OCI-LY7 (cell line): ENCODE data around the gene SPINK9. TPM values are rescaled to one million over a fixed set of nuclear protein-coding genes. Genes with fewer than 3 reads are reported as not detected.

Experiments
- BruUV-seq: library from RNA; stranded (reverse); fragments of 400-500 nt; replicated peaks from 2 replicates; lab custom pipeline; 2021; lab: Mats Ljungman, UMichigan
- CTCF ChIA-PET: fragments of 300-600 bp; sonication (Branson Sonifier 250); formaldehyde crosslinking; loops from one replicate; lab custom pipeline; 2022; ENCODE audit warnings: antibody characterized with exemption; ENCODE audit not compliant: unreplicated experiment; lab: Charles Lee
- POLR2A ChIA-PET: fragments of 300-600 bp; sonication (Branson Sonifier 250); formaldehyde crosslinking; loops from one replicate; lab custom pipeline; 2022; ENCODE audit warnings: antibody characterized with exemption; lab: Charles Lee
- DNase-seq: peaks from one replicate; pipeline ENCODE4 v3.0.0-alpha.2; 2015; ENCODE audit warnings: low spot score
- H2AFZ ChIP-seq: fragments of 200-600 bp; sonication (generic), shearing (Covaris generic); 2 replicates; pipeline ENCODE4 v1.6.1; 2014; ENCODE audit warnings: mild to moderate bottlenecking, antibody characterized with exemption, low read length, moderate library complexity
- H3K27ac ChIP-seq: fragments of 200-600 bp; sonication (generic); 2 replicates; pipeline ENCODE4 v1.5.1; 2014; ENCODE audit warnings: mixed run types, low read depth, mild to moderate bottlenecking, moderate library complexity, low read length, inconsistent platforms; ENCODE audit not compliant: poor library complexity, severe bottlenecking
- H3K36me3 ChIP-seq: fragments of 200-600 bp; sonication (generic); 2 replicates; pipeline ENCODE4 v1.6.1; 2014; ENCODE audit warnings: mild to moderate bottlenecking, antibody characterized with exemption, low read length, moderate library complexity, mixed read lengths; ENCODE audit not compliant: insufficient read depth
- H3K4me1 ChIP-seq: fragments of 200-600 bp; sonication (generic); 2 replicates; pipeline ENCODE4 v1.5.1; 2014; ENCODE audit warnings: mild to moderate bottlenecking, low read length; ENCODE audit not compliant: insufficient read depth, poor library complexity, severe bottlenecking
- H3K4me2 ChIP-seq: fragments of 200-600 bp; sonication (generic); 2 replicates; pipeline ENCODE4 v1.6.1; 2014; ENCODE audit warnings: mild to moderate bottlenecking, low read length
- H3K4me3 ChIP-seq: fragments of 200-600 bp; sonication (generic); 2 replicates; pipeline ENCODE4 v1.5.1; 2014; ENCODE audit warnings: mild to moderate bottlenecking, low read depth, low read length; ENCODE audit not compliant: poor library complexity, severe bottlenecking
- H3K79me2 ChIP-seq: fragments of 200-600 bp; sonication (generic); 2 replicates; pipeline ENCODE4 v1.6.1; 2016; ENCODE audit warnings: low read depth, mild to moderate bottlenecking, low read length, moderate library complexity, mixed read lengths; ENCODE audit not compliant: insufficient read depth
- H3K9me2 ChIP-seq: fragments of 200-600 bp; sonication (generic); 2 replicates; pipeline ENCODE4 v1.6.1; 2016; ENCODE audit warnings: mild to moderate bottlenecking, low read length, mixed read lengths; ENCODE audit not compliant: insufficient read depth
- H3K9me3 ChIP-seq: fragments of 200-600 bp; sonication (generic); 2 replicates; pipeline ENCODE4 v1.6.1; 2014; ENCODE audit warnings: mild to moderate bottlenecking, mixed run types, low read length, mixed read lengths
- H4K20me1 ChIP-seq: fragments of 200-600 bp; sonication (generic); 2 replicates; pipeline ENCODE4 v1.6.1; 2014; ENCODE audit warnings: mild to moderate bottlenecking, antibody characterized with exemption, low read length, moderate library complexity, mixed read lengths; ENCODE audit not compliant: insufficient read depth
- CTCF ChIP-seq: fragments of 200-600 bp; sonication (generic); conservative IDR thresholded peaks from 2 replicates; pipeline ENCODE4 v1.5.1; 2014; ENCODE audit warnings: mild to moderate bottlenecking, antibody characterized with exemption, low read length, moderate library complexity, mixed read lengths
- EZH2phosphoT487 ChIP-seq: fragments of 200-600 bp; sonication (generic); IDR thresholded peaks from 2 replicates; pipeline ENCODE4 v1.6.1; 2018; ENCODE audit warnings: low read depth, borderline replicate concordance, mild to moderate bottlenecking, mixed run types, antibody characterized with exemption, low read length, moderate library complexity, mixed read lengths
- intact Hi-C: fragments of 100-400 bp; cut with micrococcal nuclease; formaldehyde crosslinking; loops from one replicate; pipeline ENCODE4 v1.10.0; 2022; ENCODE audit not compliant: unreplicated experiment
- total RNA-seq, 2 experiments: library from RNA; depleted of rRNA in 1 of 2; stranded (reverse); fragments of >200 nt in 1 of 2; shearing (Covaris generic) in 1 of 2; gene quantifications; 2 replicates each; pipeline ENCODE4 v1.2.3, GENCODE V29; 2014 to 2022

SPINK9 gene
- total RNA-seq, 2 experiments from 2014 or later = not detected

GRCh38 chr5:148347706-148348105, 12.3 kb downstream of the SPINK9 start:
- BruUV-seq = no TSS peak
- CTCF ChIA-PET = no interaction called here
- Histone ChIP-seq H3K4me3 (no peak overlapping the region), H2AFZ (no peak overlapping the region), H3K36me3 (no peaks in the 10 kb centered on the region), H3K4me2 (no peak overlapping the region), H3K79me2 (no peaks in the 10 kb centered on the region), H3K9me3 (no peaks in the 10 kb centered on the region), H3K9me2 (no peaks in the 10 kb centered on the region), H3K27ac (no peak overlapping the region), H3K4me1 (no peaks in the 10 kb centered on the region), H4K20me1 (no peaks in the 10 kb centered on the region)
- no peak for DNase-seq
- no peak for TF ChIP-seq EZH2phosphoT487
- TF ChIP-seq CTCF = no peak
- intact Hi-C loops = no loop called here
- POLR2A ChIA-PET = no interaction called here

GRCh38 chr5:148352696-148353095, 17.3 kb downstream of the SPINK9 start:
- ChIA-PET POLR2A (no interaction called here), CTCF (no interaction called here)
- DNase-seq = no peak
- H3K4me2 ChIP-seq = no peak overlapping the region
- H3K36me3 ChIP-seq = no peaks in the 10 kb centered on the region
- no TSS peak for BruUV-seq
- no peak overlapping the region for H2AFZ ChIP-seq
- H3K9me2 ChIP-seq = no peaks in the 10 kb centered on the region
- no peaks in the 10 kb centered on the region for H3K9me3 ChIP-seq
- H3K79me2 ChIP-seq = no peaks in the 10 kb centered on the region
- H4K20me1 ChIP-seq = no peaks in the 10 kb centered on the region
- H3K27ac ChIP-seq = no peak overlapping the region
- intact Hi-C loops = no loop called here
- TF ChIP-seq EZH2phosphoT487 (no peak), CTCF (no peak)
- H3K4me3 ChIP-seq = no peak overlapping the region
- H3K4me1 ChIP-seq = no peaks in the 10 kb centered on the region

- Histone ChIP-seq H3K27ac (no peak overlapping the region), H3K79me2 (no peaks in the 10 kb centered on the region), H3K9me3 (no peaks in the 10 kb centered on the region), H2AFZ (no peak overlapping the region), H4K20me1 (no peaks in the 10 kb centered on the region), H3K4me3 (no peak overlapping the region), H3K4me2 (no peak overlapping the region), H3K9me2 (no peaks in the 10 kb centered on the region), H3K4me1 (no peaks in the 10 kb centered on the region), H3K36me3 (no peaks in the 10 kb centered on the region)
- no TSS peak for BruUV-seq
- ChIA-PET POLR2A (no interaction called here), CTCF (no interaction called here)
- intact Hi-C loops = no loop called here
- no peak for TF ChIP-seq CTCF
- no peak for TF ChIP-seq EZH2phosphoT487
- DNase-seq = no peak
These were observed 18.3 kb downstream of the SPINK9 start for GRCh38 chr5:148353634-148354033.
